Stimulated activated CD8-positive, alpha-beta memory T cell treated with anti-CD3 and anti-CD28 coated beads, Interleukin-7, amount 100 ng/mL, for 48 hours (primary cell): Measurements from ENCODE around the gene VAV2.

Experiments
- DNase-seq, 2 donors: peaks; one replicate each; pipeline ENCODE4 v3.0.0-alpha.2; 2020; ENCODE audit warnings: low read depth in 1 of 2; ENCODE audit errors: extremely low read depth in 1 of 2

Gene VAV2

GRCh38 chr9:133803028-133803585, 189.0 kb downstream of the VAV2 start:
- DNase-seq: no peak

GRCh38 chr9:133801739-133802138, 190.4 kb downstream of the VAV2 start:
- DNase-seq: no peak

- no peak for DNase-seq
These were observed 191.9 kb downstream of the VAV2 start for GRCh38 chr9:133800266-133800665.

- DNase-seq: no peak
These were observed 192.4 kb downstream of the VAV2 start for GRCh38 chr9:133799716-133800115.

- no peak for DNase-seq
These were observed 193.0 kb downstream of the VAV2 start for GRCh38 chr9:133799106-133799505.

- no peak for DNase-seq
These were observed 194.0 kb downstream of the VAV2 start for GRCh38 chr9:133798160-133798559.

- DNase-seq: no peak
These were observed 194.6 kb downstream of the VAV2 start for GRCh38 chr9:133797406-133798105.

DNA sequence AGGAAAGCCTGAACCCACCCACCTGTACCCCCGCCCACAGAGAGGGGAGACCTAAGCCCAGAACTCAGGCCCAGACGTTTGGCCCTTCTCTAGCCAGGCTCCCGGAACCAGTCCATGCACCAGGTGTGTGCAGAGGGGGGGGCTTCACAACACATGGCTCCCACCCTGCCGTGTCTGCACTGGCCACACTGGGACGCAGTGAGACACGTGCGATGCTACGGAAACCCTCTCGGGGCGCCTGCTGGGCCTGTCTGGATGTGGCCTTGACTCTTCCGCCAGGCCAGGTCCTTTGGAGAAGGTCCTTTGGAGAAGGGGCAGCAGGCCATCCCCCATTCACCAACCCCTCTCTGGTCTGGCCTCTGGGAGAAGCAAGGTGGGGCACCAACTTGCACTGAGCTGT, 195.6 kb downstream of the VAV2 start:
- no peak for DNase-seq

- no peak for DNase-seq
These were observed 197.1 kb downstream of the VAV2 start for GRCh38 chr9:133795049-133795448.

GRCh38 chr9:133794016-133794760, 197.9 kb downstream of the VAV2 start:
- DNase-seq: no peak

- no peak for DNase-seq
These were observed 198.7 kb downstream of the VAV2 start for GRCh38 chr9:133793471-133793870.

- DNase-seq: peak in 1 of 2 donors; percentile 13
These were observed 199.2 kb downstream of the VAV2 start for GRCh38 chr9:133792721-133793470.

DNA sequence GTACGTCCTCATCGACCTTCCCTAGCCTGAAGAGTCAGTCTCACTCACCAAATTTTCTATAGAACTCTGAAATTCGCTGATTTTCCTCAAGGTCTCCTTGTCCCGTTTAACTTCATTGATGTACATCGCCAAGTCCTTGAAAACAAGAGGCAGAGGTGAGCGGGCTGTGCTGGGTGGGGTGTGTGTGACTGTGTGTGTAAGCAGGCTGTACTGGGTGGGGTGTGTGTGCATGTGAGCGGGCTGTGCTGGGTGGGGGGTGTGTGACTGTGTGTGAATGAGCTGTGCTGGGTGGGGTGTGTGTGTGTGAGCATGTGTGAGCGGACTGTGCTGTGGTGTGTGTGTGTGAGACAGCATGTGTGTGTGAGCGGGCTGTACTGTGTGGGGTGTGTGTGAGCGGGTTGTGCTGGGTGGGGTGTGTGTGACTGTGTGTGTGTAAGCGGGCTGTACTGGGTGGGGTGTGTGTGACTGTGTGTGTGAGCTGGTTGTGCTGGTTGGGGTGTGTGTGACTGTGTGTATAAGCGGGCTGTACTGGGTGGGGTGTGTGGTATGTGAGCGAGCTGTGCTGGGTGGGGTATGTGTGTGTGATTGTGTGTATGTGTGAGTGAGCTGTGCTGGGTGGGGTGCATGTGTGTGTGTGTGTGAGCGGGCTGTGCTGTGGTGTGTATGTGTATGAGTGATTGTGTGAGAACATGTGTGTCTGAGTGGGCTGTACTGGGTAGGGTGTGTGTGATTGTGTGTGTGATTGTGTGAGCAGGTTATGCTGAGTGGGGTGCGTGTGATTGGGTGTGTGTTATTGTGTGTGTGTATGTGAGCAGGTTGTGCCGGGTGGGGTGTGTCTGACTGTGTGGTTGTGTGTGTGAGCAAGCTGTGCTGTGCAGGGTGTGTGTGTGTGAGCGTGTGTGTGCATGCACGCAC, 200.1 kb downstream of the VAV2 start:
- DNase-seq: no peak

DNA sequence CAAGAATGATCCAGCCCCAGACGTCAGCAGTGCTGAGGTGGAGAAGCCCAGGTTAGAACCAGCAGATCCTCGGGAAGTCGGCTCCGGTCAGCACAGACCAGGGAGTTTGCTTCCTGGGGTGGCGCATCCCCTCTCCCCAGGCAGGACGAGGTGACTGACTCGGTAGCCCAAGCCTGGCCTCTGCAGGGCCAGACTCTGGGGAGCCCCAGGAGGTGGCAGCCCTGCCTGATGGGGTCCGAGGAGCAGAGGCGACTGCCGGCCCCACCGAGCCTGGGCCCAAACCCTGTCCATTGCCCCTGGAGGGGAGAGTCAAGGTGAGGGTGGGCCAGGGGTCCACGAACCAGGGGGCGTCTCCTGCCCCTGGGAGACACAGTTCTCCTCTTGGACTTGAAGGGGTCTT, 201.1 kb downstream of the VAV2 start:
- no peak for DNase-seq

DNA sequence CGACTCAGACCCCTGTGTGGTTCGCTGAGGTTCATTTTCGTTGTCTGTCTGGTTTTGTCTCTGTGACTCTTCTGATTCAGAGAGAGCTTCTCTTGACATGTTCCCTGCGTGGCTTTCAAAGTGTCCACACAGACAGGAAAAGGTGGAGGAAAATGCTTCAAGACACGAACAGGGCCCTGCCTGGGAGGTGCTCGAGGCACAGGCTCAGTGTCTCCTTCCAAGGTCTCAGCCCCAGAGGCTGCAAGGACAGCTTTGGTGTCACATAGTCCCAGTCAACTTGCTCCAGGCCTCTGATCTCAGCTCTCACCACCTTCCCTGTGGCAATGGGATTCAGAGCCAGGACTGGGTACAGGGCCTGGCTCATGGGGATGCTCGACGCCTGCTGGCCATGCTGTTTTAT, 202.3 kb downstream of the VAV2 start:
- no peak for DNase-seq

DNA sequence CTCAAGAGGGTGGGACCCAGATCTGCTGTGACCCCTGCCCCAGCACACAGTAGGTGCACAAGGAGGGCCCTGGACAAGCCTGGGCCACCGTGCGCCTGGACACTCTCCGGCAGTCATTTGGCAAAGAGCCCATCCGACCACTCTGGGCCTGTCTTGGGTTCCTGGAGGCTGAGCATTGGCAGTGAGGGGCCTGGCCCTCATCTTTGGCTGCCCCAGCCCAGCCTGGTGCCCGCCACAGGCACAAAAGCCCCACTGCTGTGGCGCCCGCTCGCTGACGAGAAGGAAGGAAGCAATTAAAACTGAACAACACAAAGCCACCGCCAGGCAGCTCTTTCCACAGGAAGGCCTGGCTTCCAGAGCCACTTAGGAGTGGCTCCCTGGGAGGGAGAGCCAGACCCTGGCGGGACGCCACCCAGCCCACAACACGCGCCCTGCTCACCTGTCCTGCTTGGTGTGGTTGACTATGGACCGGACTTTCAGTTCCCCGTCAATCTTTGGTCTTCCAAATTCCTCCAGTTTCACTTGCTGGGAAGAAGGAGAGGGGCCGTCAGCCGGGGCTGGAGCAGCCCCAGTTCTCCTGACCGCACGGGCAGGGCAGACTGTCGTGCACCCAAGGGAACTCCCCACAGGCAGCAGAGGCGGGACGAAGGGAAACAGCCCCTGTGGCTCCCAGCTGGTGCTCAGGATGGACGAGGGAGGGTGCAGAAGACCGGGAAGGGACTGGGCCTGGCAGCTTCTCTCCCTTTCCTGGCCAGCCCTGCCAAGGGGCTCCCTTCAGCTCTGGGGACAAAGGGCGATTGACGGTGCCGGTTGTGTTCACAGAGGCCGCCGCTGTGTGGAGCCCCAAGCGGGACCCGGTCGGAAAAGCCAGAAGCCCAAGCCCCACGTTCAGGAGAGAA, 203.1 kb downstream of the VAV2 start:
- no peak for DNase-seq

- DNase-seq: no peak
These were observed 203.9 kb downstream of the VAV2 start for GRCh38 chr9:133788045-133788818.

DNA sequence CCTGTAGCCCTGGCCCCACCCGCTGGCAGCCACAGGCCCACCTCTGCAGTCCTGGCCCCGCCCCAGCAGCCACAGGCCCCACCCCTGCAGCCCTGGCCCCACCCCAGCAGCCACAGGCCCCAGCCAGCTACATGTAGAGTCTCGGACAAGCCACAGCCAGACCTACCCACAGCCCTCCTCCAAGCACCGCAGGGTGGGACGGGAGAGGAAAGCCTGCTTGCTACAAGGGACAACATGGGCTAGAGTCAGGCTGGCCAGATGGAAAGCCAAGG, 204.4 kb downstream of the VAV2 start:
- no peak for DNase-seq
